NCI-H2171 (cell line): Measurements from ENCODE around the gene L1CAM.
"Not testable (repeated sequence)": the region's sequence is repeated elsewhere in the genome, so short reads cannot be mapped to it uniquely, and the experiment has no call there.

ENCODE experiments used
- DNase-seq: peaks from one replicate; lab custom pipeline; 2025; lab: John Stamatoyannopoulos, UW

The L1CAM gene

DNA sequence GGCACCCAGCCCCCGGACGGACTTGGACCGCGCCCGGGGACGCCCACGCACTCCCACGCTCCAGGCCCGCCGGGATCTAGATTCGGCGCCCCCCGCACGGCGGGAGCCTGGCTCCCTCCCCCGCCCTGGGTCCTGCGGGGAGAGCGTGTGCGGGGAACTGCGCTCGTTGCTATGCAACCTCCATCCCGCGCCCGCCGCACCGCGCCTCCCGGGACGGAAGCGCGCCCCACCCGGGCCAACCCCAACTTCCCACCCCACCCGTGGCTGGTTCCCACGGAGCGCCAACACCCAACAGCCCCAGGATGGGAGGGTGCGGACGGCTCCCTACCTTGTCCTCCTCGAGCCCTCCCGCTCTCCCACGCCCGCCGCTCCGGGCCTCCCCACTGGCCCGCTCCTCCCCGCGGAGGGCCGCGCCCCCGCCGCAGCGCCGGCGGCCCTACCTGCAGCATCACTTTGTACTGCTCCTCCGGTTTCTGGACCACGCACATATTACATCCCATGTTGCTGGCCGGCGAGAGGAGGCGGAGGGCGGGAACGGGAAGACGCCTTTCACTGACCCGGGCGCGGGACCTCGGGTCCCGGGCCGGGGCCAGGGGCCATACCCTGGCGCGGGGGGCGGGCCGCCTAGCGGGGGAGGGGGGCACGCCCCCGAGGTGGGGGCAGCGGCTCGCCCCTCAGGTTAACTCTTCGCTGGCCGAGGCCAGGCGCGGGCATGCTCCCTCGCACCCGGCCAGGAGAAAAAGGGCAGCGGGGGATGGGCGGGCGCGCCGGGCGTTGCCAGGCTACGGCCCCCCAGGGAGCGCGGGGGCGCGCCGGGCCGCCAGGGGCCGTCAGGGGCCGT, 56.0 kb downstream of the L1CAM start, which contains the start of gene PDZD4:
Gene PDZD4, minus strand, starts transcription at position 746 of the 841 bp plus-strand sequence. Its CDS starts 246 bp downstream, at position 500.
- no peak for DNase-seq

DNA sequence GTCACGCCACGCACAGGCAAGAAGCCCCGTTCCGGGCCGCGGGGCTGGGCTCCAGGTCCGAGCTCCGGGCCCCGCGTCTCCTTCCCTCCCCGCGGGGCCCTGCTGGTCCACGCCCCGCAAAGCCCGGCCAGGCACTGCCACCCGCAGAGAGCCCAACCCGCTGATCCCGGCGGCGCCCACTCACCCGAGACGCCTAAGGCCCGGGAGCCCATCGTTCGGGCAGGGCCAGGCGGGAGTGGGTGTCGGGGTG, 56.5 kb downstream of the L1CAM start:
- DNase-seq = no peak

GRCh38 chrX:153828723-153829548, 57.0 kb downstream of the L1CAM start:
- no peak for DNase-seq

- no peak for DNase-seq
These were observed 57.7 kb downstream of the L1CAM start for GRCh38 chrX:153828308-153828707.

DNA sequence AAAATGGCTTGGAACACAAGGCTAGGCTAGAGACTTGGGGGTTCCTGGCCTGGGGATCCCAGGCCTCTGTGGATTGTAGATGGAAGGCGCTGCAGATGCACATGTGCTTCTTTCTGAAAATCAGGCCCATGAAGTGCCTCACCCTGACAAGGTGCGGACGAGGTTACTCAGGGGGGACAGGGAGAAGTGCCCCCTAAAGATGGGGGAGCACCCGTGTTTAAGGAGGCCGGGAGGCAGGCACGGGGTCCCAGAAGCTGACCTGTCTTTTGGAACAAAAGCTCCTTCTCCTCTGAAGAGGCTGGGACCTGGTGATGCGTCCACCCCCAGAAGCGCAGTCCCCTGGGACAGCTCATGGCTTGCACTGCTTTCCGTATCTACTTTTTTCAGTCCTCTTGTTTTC, 58.1 kb downstream of the L1CAM start:
- no peak for DNase-seq

DNA sequence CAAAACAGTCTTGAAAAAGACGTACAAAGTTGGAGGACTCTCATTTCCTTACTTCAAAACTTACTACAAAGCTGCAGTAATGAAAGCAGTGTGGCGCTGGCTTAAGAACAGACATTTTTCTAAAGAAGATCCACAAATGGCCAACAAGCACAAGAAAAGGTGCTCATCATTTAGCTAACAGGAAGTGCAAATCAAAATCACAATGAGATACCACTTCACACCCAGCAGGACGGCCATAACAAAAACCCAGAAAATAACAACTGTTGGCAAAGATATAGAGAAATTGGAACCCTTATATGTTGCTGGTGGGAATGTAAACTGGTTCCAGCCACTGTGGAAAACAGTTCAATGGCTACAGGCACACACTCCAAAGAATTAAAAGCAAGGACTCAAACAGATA, 59.0 kb downstream of the L1CAM start:
- no peak for DNase-seq

GRCh38 chrX:153825042-153825441, 60.9 kb downstream of the L1CAM start:
- no peak for DNase-seq

DNA sequence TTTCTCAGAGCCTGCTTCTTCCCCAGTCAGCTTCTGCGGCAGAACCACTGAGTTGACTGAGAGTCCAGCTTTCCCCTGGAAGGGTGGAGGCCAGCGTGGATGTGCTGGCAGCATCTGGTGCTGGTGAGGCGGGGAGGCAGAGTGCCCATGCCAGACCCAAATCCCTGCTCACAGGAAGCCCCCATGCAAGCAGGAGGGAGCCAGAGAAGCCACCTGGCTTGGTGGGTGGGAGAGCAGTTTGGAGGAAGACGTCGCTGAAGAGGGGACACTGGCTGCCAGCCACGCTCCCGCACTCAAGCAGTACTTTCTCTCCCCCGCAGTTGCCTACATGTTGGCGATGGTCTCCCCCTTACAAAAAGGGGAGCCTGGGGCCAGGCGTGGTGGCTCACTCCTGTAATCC, 61.6 kb downstream of the L1CAM start:
- no peak for DNase-seq

DNA sequence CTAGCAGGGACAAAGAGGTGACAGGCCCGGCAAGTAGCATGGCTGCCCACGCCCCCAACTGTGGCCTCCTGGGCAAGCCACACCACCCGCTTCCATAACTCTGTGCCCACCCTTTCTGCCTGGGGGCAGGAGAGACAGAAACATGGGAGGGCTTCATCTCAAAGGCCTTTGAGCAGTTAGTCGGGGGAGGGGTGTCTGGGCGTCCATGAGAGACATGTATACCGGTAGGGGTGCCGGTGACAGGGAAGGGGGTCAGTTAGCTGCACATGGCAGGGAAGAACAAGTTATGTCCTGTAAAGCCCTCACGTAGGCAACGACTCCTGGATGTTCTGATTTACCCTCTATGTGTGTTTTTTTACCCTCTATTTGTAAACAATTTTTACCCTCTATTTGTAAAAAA, 64.9 kb downstream of the L1CAM start:
- no peak for DNase-seq

DNA sequence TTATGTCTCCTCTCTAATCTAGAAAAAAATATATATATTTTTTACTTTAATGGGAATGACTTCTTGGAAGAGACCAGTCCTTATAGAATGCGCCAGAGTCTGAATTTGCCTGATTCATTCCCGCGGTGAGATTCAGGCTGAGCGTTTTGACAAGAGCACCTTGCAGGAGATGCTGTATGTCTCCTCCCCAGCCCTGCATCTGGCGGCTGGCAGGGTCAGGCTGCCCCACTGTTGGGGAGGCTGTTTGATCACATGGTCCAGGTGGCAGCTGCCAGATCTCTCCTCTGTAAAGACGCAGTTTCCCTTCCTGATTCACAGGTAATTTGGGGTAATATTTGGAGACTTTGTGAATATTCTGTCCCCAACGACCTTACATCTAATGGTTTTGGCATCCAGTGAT, 65.4 kb downstream of the L1CAM start:
- DNase-seq = peak; percentile 50

DNA sequence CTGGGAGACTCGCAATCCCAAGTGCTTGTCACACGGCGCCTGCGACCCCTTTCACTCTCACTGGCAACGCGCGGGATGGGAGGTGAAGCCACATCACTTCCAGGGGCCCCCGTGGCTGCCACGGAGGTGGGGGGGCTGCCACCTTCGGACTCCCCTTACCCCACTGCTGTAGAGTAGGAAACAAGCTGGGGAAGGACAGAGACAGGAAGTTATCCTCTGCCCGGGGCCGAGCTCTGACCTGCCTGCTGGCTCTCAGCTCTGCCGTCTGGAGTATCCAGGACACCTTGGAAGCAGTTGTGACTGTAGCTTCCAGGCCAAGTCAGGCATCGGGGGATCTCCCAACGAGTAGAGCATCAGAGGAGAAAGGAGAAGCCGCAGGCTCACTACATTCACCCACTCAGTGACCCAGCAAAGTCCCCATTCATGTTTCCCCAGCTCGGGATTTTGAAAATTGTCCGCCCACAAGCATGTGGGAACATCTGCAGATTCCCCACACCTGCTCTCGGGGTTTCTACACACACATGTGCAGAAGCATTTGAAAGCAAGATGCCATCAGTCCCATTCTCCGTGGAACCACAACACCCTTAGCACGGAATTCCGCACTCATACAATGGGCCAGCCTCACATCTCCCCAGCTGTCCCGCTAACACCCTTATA, 66.5 kb downstream of the L1CAM start:
- no peak for DNase-seq

- DNase-seq = peak; percentile 37
These were observed 67.2 kb downstream of the L1CAM start for GRCh38 chrX:153818571-153819383.

- DNase-seq = not testable (repeated sequence)
These were observed 67.9 kb downstream of the L1CAM start for GRCh38 chrX:153818064-153818463.

GRCh38 chrX:153816831-153817690, 68.9 kb downstream of the L1CAM start:
- no peak for DNase-seq

DNA sequence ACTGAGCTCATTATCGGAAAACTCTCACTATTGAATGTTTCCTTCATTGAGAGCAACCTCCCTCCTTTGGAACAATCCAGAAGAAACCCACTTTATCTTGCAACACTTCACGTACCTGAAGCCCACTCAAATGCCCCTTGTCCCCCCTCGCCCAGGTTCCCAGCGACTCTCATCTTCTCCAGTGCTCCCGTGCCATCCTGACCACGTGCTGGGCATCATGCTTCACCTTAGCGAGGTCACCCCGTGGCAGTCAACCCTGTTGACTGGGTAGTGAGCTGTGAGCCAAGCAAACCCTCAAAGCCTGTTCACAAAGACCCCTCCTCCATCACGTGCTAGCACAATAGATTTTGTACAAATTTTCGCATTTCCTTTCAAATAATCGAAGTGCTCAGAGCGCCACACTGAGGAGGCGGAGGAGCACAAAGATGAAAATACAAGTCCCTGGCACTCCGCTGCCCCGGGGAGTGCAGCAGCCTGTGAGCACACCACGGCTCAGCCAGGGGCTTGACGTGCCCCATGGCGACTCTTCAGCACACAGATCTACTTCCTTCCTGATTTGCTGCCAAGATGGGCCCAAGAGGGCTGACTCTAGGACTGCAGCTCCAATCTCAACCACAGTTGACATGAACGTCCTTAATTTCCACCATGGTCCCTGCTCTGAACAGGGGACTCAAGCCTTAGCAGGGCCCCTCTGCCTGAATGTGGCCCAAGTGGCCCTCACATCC, 71.2 kb downstream of the L1CAM start:
- no peak for DNase-seq

GRCh38 chrX:153813161-153813560, 72.8 kb downstream of the L1CAM start:
- DNase-seq = no peak

GRCh38 chrX:153812220-153812619, 73.8 kb downstream of the L1CAM start:
- DNase-seq = no peak
